H9 (cell line): ENCODE data around the gene GMCL1. TPM values are rescaled to one million over a fixed set of nuclear protein-coding genes. Genes with fewer than 3 reads are reported as not detected.
A peak's percentile ranks its signal among the peaks of the same experiment; 100 is the strongest.

ENCODE experiments used
- DNase-seq: peaks from one replicate; pipeline ENCODE4 v3.0.0-alpha.2; 2017
- H2AFZ ChIP-seq: one replicate; pipeline ENCODE4 v1.6.1; 2013; ENCODE audit warnings: mild to moderate bottlenecking, low read length, control low read depth, moderate library complexity
- H2AK5ac ChIP-seq: 2 replicates; pipeline ENCODE4 v1.6.1; 2013; ENCODE audit warnings: low read length, control low read depth, mixed read lengths; ENCODE audit not compliant: insufficient read length
- H2BK120ac ChIP-seq: one replicate; pipeline ENCODE4 v1.6.1; 2013; ENCODE audit warnings: low read depth, mild to moderate bottlenecking, low read length, control low read depth, inconsistent platforms; ENCODE audit not compliant: poor library complexity, severe bottlenecking
- H2BK12ac ChIP-seq: 2 replicates; pipeline ENCODE4 v1.6.1; 2013; ENCODE audit warnings: low read length, control low read depth, mixed read lengths, low read depth; ENCODE audit not compliant: insufficient read length
- H2BK15ac ChIP-seq: 2 replicates; pipeline ENCODE4 v1.6.1; 2013; ENCODE audit warnings: low read depth, low read length, control low read depth
- H2BK20ac ChIP-seq: one replicate; pipeline ENCODE4 v1.6.1; 2013; ENCODE audit warnings: low read depth, mild to moderate bottlenecking, low read length, control low read depth, inconsistent platforms; ENCODE audit not compliant: poor library complexity, severe bottlenecking
- H2BK5ac ChIP-seq: 2 replicates; pipeline ENCODE4 v1.6.1; 2013; ENCODE audit warnings: low read length, control low read depth, mixed read lengths; ENCODE audit not compliant: insufficient read length
- H3K14ac ChIP-seq: 2 replicates; pipeline ENCODE4 v1.6.1; 2013; ENCODE audit warnings: low read length, control low read depth; ENCODE audit not compliant: insufficient read depth
- H3K18ac ChIP-seq: 2 replicates; pipeline ENCODE4 v1.6.1; 2013; ENCODE audit warnings: low read depth, mild to moderate bottlenecking, mixed read lengths, low read length, control low read depth; ENCODE audit not compliant: insufficient read length
- H3K23ac ChIP-seq: 2 replicates; pipeline ENCODE4 v1.6.1; 2013; ENCODE audit warnings: low read length, control low read depth, mixed read lengths, low read depth; ENCODE audit not compliant: insufficient read length
- H3K23me2 ChIP-seq: 2 replicates; pipeline ENCODE4 v1.6.1; 2013; ENCODE audit warnings: low read depth, mild to moderate bottlenecking, mixed read lengths, low read length, control low read depth; ENCODE audit not compliant: insufficient read length, poor library complexity, severe bottlenecking
- H3K27ac ChIP-seq: 2 replicates; pipeline ENCODE4 v1.5.1; 2013; ENCODE audit warnings: low read length, control low read depth, mixed read lengths, low read depth; ENCODE audit not compliant: insufficient read length
- H3K27me3 ChIP-seq: 2 replicates; pipeline ENCODE4 v1.6.1; 2013; ENCODE audit warnings: low read length, control low read depth, inconsistent platforms; ENCODE audit not compliant: insufficient read depth
- H3K4ac ChIP-seq: 2 replicates; pipeline ENCODE4 v1.6.1; 2013; ENCODE audit warnings: low read depth, mild to moderate bottlenecking, control low read depth, inconsistent platforms, low read length, moderate library complexity
- H3K4me1 ChIP-seq: 2 replicates; pipeline ENCODE4 v1.6.1; 2013; ENCODE audit warnings: low read length, control low read depth, inconsistent platforms; ENCODE audit not compliant: insufficient read depth
- H3K4me2 ChIP-seq: 2 replicates; pipeline ENCODE4 v1.6.1; 2013; ENCODE audit warnings: low read length, control low read depth, mixed read lengths; ENCODE audit not compliant: insufficient read length, insufficient read depth
- H3K56ac ChIP-seq: 2 replicates; pipeline ENCODE4 v1.6.1; 2013; ENCODE audit warnings: low read depth, mild to moderate bottlenecking, mixed read lengths, low read length, control low read depth; ENCODE audit not compliant: insufficient read length
- H3K79me1 ChIP-seq: 2 replicates; pipeline ENCODE4 v1.6.1; 2013; ENCODE audit warnings: low read depth, mild to moderate bottlenecking, moderate library complexity, low read length, control low read depth, inconsistent platforms; ENCODE audit not compliant: insufficient read depth, poor library complexity, severe bottlenecking
- H3K79me2 ChIP-seq: 2 replicates; pipeline ENCODE4 v1.6.1; 2013; ENCODE audit warnings: low read length, control low read depth, inconsistent platforms; ENCODE audit not compliant: insufficient read depth
- H3K9ac ChIP-seq: 2 replicates; pipeline ENCODE4 v1.6.1; 2013; ENCODE audit warnings: low read length, control low read depth, mixed read lengths; ENCODE audit not compliant: insufficient read length; ENCODE audit errors: extremely low read depth
- H3K9me3 ChIP-seq: one replicate; pipeline ENCODE4 v1.6.1; 2013; ENCODE audit warnings: low read depth, low read length, inconsistent platforms; ENCODE audit not compliant: control insufficient read depth
- H3T11ph ChIP-seq: one replicate; pipeline ENCODE4 v1.6.1; 2013; ENCODE audit warnings: mild to moderate bottlenecking, low read length, control low read depth, inconsistent platforms
- H4K20me1 ChIP-seq: one replicate; pipeline ENCODE4 v1.6.1; 2013; ENCODE audit not compliant: control insufficient read depth, insufficient read length, insufficient read depth
- H4K5ac ChIP-seq: 2 replicates; pipeline ENCODE4 v1.6.1; 2013; ENCODE audit warnings: low read depth, mild to moderate bottlenecking, mixed read lengths, low read length, control low read depth; ENCODE audit not compliant: insufficient read length
- H4K8ac ChIP-seq: replicated peaks from 2 replicates; pipeline ENCODE4 v1.6.1; 2013; ENCODE audit warnings: low read length, control low read depth, mixed read lengths, low read depth; ENCODE audit not compliant: insufficient read length
- H4K91ac ChIP-seq: 2 replicates; pipeline ENCODE4 v1.6.1; 2013; ENCODE audit warnings: low read depth, mild to moderate bottlenecking, moderate library complexity, mixed read lengths, low read length, control low read depth; ENCODE audit not compliant: insufficient read length
- H3K27ac Mint-ChIP-seq, 3 experiments: 2 replicates in 2 of 3; 3 replicates in 1 of 3; pipeline ENCODE4 v1.8.0; 2020 to 2021; ENCODE audit warnings: mixed read lengths in 3 of 3, mild to moderate bottlenecking in 1 of 3, moderate library complexity in 1 of 3
- H3K27me3 Mint-ChIP-seq: 2 replicates; pipeline ENCODE4 v1.8.0; 2021; ENCODE audit warnings: low read depth, mild to moderate bottlenecking, moderate library complexity, mixed read lengths
- H3K36me3 Mint-ChIP-seq, 3 experiments: 2 replicates in 2 of 3; 3 replicates in 1 of 3; pipeline ENCODE4 v1.8.0; 2020 to 2021; ENCODE audit warnings: low read depth in 3 of 3, mixed read lengths in 3 of 3; ENCODE audit not compliant: insufficient read depth in 1 of 3
- H3K4me1 Mint-ChIP-seq, 2 experiments: 2 replicates each; pipeline ENCODE4 v1.8.0; 2020; ENCODE audit warnings: mixed read lengths in 2 of 2
- H3K4me3 Mint-ChIP-seq, 2 experiments: 2 replicates in 1 of 2; 3 replicates in 1 of 2; pipeline ENCODE4 v1.8.0; 2020 to 2021; ENCODE audit warnings: mild to moderate bottlenecking in 2 of 2, mixed read lengths in 2 of 2, moderate library complexity in 1 of 2
- H3K9me3 Mint-ChIP-seq, 2 experiments: 2 replicates in 1 of 2; 3 replicates in 1 of 2; pipeline ENCODE4 v1.8.0; 2020; ENCODE audit warnings: mild to moderate bottlenecking in 2 of 2, mixed read lengths in 2 of 2, moderate library complexity in 1 of 2
- CTCF ChIP-seq: fragments of 200-600 bp; sonication (generic); conservative IDR thresholded peaks from 3 replicates; pipeline ENCODE4 v1.8.0; 2021; ENCODE audit warnings: antibody characterized with exemption, mild to moderate bottlenecking
- WGBS: extraction: QIAGEN DNeasy Blood & Tissue Kit; methylation state at CpG from one replicate; pipeline ENCODE4 v1.1.7; 2013; ENCODE audit warnings: missing lambda C conversion rate, low lambda C conversion rate, mixed read lengths; ENCODE audit not compliant: insufficient read length; ENCODE audit errors: extremely low coverage; 5-methylcytosine and 5-hydroxymethylcytosine counted together
- total RNA-seq: library from RNA; stranded (reverse); gene quantifications from 2 replicates; pipeline ENCODE4 v1.2.1, GENCODE V29; 2021

GMCL1 gene
- total RNA-seq, 1 experiment from 2014 or later = 18.6 TPM

GRCh38 chr2:69914950-69915945 is 85.8 kb downstream of the GMCL1 start, which contains the start of gene MXD1:
MXD1 (plus strand) TSS chr2:69915109; CDS start chr2:69915331, 222 bp downstream.
- Histone ChIP-seq H2BK12ac (no peak within 1 kb of the TSS), H3K4me1 (no peaks in the 10 kb centered on the region), H3K23me2 (peaks cover 3% of the 10 kb centered on the region), H3K23ac (no peak within 1 kb of the TSS), H3K27me3 (no peaks in the 10 kb centered on the region), H4K91ac (no peak within 1 kb of the TSS), H3K56ac (no peak within 1 kb of the TSS), H3K14ac (peak within 1 kb of the TSS; percentile 94), H3K27ac (peak within 1 kb of the TSS; percentile 40), H4K20me1 (no peaks in the 10 kb centered on the region), H2AK5ac (no peak within 1 kb of the TSS), H2BK120ac (no peak within 1 kb of the TSS), H2BK15ac (no peak within 1 kb of the TSS), H3K18ac (peak within 1 kb of the TSS; percentile 87), H3K9me3 (no peaks in the 10 kb centered on the region), H2BK20ac (no peak within 1 kb of the TSS), H3K79me1 (no peaks in the 10 kb centered on the region), H4K8ac (no peak within 1 kb of the TSS), H3K4me2 (peak within 1 kb of the TSS; percentile 56), H2AFZ (no peak within 1 kb of the TSS), H3K9ac (peak within 1 kb of the TSS; percentile 80), H4K5ac (no peak within 1 kb of the TSS), H3K79me2 (no peaks in the 10 kb centered on the region), H2BK5ac (no peak within 1 kb of the TSS), H3K4ac (peak within 1 kb of the TSS; percentile 69; the same call in 1 of the 2 replicates), H3T11ph (no peak within 1 kb of the TSS)
- Mint-ChIP-seq H3K27me3 (no peaks in the 10 kb centered on the region; the same call in 1 of the 2 replicates), H3K9me3 (no peaks in the 10 kb centered on the region), H3K36me3 (peaks cover 0 to 2% (median 0%) of the 10 kb centered on the region in 3 experiments; a peak in 1 of 7 replicates), H3K4me1 (peaks cover 3 to 5% of the 10 kb centered on the region in 2 experiments; a peak in 1 of 4 replicates), H3K27ac (peak within 1 kb of the TSS; percentile 84 to 98 (median 92); a peak in 5 of 7 replicates), H3K4me3 (peak within 1 kb of the TSS; percentile 74 to 84)
- WGBS = no CpG with 5 or more reads among the region's 81 CpGs
- no peak for TF ChIP-seq CTCF
- peak; percentile 38 for DNase-seq
